ENCODE results near the gene EPS8L1. TPM values are rescaled to one million over a fixed set of nuclear protein-coding genes. Genes with fewer than 3 reads are reported as not detected.

Gene EPS8L1
- total RNA-seq, 1 donor, result 0.63 TPM

DNA sequence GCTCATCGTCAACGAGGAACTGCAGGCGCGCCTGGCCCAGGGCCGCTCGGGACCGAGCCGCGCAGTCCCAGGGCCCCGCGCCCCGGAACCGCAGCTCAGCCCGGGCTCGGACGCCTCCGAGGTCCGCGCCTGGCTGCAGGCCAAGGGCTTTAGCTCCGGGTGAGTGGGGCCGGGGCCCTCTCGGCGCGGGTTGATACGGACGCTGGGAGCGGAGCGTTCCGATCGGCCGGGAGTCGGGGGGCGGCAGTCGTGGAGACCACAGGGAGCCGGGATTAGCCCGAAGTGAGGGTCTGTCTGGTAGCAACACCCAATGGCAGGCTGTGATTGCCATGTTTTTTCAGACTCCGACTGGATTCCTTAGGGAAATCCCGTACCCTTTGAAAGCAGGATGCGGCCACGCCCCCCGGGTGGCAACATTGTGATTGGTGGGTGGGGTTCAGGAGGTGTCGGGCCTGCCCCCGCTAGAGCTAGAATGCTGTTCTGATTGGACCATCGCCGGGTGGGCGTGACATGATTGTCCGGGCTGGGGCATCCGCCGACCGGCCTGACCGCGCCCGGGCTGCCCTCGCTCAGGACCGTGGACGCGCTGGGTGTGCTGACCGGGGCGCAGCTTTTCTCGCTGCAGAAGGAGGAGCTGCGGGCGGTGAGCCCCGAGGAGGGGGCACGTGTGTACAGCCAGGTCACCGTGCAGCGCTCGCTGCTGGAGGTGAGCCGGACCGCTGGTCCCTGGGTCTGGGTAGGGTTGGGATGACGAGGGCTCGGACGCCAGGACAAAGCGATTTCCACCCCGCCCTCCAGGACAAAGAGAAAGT is 11.3 kb downstream of the EPS8L1 start:
- TF ChIP-seq, protein P1, sequence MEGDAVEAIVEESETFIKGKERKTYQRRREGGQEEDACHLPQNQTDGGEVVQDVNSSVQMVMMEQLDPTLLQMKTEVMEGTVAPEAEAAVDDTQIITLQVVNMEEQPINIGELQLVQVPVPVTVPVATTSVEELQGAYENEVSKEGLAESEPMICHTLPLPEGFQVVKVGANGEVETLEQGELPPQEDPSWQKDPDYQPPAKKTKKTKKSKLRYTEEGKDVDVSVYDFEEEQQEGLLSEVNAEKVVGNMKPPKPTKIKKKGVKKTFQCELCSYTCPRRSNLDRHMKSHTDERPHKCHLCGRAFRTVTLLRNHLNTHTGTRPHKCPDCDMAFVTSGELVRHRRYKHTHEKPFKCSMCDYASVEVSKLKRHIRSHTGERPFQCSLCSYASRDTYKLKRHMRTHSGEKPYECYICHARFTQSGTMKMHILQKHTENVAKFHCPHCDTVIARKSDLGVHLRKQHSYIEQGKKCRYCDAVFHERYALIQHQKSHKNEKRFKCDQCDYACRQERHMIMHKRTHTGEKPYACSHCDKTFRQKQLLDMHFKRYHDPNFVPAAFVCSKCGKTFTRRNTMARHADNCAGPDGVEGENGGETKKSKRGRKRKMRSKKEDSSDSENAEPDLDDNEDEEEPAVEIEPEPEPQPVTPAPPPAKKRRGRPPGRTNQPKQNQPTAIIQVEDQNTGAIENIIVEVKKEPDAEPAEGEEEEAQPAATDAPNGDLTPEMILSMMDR (IDR thresholded peaks at IDR 0.05; ENCODE audit: insufficient read depth, low read length), result no peak
- H3K4me3 ChIP-seq (ENCODE audit: low read depth, low read length), result peak overlapping the region; percentile 63
- peak; percentile 87 for DNase-seq (ENCODE audit: low read depth)

GRCh38 chr19:55087542-55087901 is 11.9 kb downstream of the EPS8L1 start:
- TF ChIP-seq, protein P1 (IDR thresholded peaks at IDR 0.05; ENCODE audit: insufficient read depth, low read length), result no peak
- no peak for DNase-seq (ENCODE audit: low read depth)
- peak overlapping the region; percentile 63 for H3K4me3 ChIP-seq (ENCODE audit: low read depth, low read length)

GRCh38 chr19:55088021-55088451 is 12.4 kb downstream of the EPS8L1 start:
- no peak overlapping the region for H3K4me3 ChIP-seq (ENCODE audit: low read depth, low read length)
- TF ChIP-seq, protein P1 (IDR thresholded peaks at IDR 0.05; ENCODE audit: insufficient read depth, low read length), result no peak

DNA sequence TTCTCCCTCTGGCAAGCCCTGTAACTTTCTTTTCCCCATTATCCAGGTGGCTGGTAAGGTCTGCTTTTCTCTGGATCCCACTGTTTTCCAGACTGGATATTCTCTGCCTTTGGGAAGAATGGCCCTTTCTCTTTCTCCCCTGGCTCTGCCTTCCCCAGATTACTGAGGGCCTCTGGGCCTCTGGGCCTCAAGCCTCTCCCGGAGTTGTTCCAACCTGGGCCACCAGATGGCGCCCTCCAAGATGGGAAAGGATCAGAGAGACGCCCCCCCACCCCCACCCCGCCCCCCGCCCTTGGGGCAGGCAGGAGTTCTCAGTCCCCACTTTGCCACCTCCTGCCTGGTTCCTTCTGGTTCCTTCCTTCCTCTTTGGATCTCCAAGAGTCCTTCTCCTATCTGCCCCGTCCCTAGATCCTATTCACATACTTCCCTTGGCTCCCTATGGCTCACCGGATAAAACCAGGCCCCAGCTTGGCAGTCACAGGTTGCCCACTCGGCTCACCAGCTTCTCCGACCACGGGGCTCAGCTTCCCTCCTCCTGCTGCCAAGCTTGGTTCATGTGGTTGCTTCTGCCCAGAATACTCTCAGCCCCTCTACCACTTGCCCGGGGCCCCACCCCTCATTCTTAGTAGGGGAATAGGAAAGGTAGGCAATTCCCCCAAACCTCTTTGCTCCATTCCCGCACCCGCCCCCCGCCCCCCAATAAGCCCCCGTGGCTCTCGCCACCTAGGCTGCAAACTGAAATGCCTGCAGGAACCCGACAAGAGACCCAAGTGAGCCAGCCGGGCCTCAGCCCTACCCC is 13.1 kb downstream of the EPS8L1 start:
- no peak overlapping the region for H3K4me3 ChIP-seq (ENCODE audit: low read depth, low read length)
- DNase-seq (ENCODE audit: low read depth), result peak; percentile 62
- TF ChIP-seq, protein P1 (IDR thresholded peaks at IDR 0.05; ENCODE audit: insufficient read depth, low read length), result peak; percentile 75

More at GRCh38 chr19:55088021-55088451, 12.4 kb downstream of the EPS8L1 start:
- no peak for DNase-seq (ENCODE audit: low read depth)

DNA sequence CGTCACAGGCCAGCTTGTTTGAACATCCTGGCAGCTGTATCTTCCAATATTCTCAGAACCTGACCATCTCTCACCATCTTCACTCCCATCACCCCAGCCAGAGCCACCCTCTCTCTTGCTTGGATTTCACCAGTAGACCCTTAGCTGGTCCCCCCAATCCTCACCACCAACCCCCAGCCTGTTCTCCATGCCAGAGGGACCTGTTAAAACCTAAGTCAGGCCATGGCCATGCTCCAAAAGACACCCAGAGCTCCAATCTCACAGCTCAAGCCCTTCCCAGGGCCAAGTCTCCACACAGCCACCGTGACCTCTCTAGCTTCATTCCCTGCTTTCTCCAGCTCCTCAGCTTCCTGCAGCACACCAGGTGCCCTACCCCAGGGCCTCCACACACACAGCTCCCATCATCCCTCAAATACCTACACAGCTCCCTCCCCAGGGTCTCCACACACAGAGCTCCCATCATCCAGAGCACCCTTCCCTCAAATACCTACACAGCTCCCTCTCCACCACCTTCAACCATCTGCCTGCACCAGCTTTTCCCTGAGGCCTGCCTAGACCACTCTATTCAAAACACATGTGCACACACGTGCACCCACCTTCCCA is 13.8 kb downstream of the EPS8L1 start:
- DNase-seq (ENCODE audit: low read depth), result no peak
- H3K4me3 ChIP-seq (ENCODE audit: low read depth, low read length), result no peak overlapping the region
- TF ChIP-seq, protein P1 (IDR thresholded peaks at IDR 0.05; ENCODE audit: insufficient read depth, low read length), result no peak

- DNase-seq (ENCODE audit: low read depth), result no peak
- H3K4me3 ChIP-seq (ENCODE audit: low read depth, low read length), result no peak overlapping the region
- TF ChIP-seq, protein P1 (IDR thresholded peaks at IDR 0.05; ENCODE audit: insufficient read depth, low read length), result no peak
Measured at GRCh38 chr19:55090564-55090963, 14.9 kb downstream of the EPS8L1 start.

Measured in fibroblast of the aortic adventitia (primary cell).